ENCODE results near the gene SNX22.

Gene SNX22

DNA sequence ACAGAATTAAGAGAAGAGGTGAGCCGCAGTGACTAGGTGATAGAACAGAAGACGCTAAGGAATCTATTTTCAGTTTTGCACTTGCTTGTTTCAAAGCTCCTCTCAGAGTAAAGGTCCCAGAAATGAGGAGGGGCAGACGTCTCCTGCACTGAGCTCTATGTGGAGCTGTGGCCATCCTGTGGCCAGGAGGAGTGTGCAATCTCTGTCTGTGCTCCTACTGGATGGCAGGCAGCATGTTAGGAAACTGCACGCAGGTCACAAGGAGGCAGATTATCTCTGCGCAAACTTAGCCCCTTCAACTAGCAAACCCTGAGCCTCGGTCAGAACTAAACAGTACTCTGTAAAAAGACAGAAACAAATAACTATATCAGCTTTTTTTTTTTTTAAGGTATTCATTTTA is 42.4 kb downstream of the SNX22 start:
- DNase-seq: no peak

DNA sequence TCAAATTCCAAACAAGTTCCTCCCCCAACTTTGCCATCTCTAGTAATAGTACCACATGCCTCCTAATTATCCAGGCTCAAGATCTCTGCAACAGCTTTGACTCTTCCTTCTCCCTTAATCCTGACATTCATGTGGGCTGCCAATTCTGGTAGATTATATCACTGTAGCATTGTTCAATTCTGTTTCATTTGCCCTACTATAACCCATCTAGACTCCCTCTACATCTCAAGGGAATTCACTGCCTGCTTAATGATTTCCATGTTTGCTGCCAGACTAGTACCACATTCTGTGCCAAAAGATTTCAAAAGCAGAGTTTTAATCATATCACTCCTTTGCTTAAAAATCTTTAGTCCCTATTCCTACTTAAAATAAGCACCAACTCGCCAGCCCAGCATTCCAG is 45.9 kb downstream of the SNX22 start:
- DNase-seq: no peak

DNA sequence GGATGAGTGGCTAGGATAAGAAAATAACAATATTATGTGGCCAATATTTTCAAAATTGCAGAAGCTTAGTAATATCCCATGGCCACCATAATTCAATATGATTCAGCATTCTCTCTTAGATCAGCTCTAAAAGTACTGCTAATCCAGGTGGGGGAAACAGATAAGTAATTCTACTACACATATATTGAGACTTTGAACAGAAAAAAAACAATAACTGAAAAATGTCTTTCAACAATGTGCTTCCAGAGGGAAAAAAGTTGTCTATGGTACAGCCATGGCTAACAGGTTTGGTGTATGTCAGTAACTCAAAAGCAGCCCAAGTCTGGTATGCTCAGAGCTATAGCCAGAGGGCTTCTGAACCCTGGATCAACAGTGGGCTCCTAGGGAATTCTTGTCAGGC is 53.7 kb downstream of the SNX22 start:
- no peak for DNase-seq

All from hypothalamus (tissue), 51 donors.